GM23338 (cell line): ENCODE measurements around the gene ADAM20.

ENCODE experiments used
- CTCF ChIP-seq, 2 experiments: fragments of 200-600 bp in 1 of 2; sonication (generic) in 1 of 2; conservative IDR thresholded peaks; 2 replicates each; pipeline versions ENCODE4 v1.5.1 to v1.6.1; 2016 to 2017; ENCODE audit warnings: antibody characterized with exemption in 2 of 2, low read depth in 2 of 2, mild to moderate bottlenecking in 2 of 2, moderate library complexity in 1 of 2
- EZH2phosphoT487 ChIP-seq: fragments of 200-600 bp; sonication (generic); IDR thresholded peaks from one replicate; pipeline ENCODE4 v1.8.1; 2018; ENCODE audit warnings: antibody characterized with exemption; ENCODE audit not compliant: unreplicated experiment

DNA sequence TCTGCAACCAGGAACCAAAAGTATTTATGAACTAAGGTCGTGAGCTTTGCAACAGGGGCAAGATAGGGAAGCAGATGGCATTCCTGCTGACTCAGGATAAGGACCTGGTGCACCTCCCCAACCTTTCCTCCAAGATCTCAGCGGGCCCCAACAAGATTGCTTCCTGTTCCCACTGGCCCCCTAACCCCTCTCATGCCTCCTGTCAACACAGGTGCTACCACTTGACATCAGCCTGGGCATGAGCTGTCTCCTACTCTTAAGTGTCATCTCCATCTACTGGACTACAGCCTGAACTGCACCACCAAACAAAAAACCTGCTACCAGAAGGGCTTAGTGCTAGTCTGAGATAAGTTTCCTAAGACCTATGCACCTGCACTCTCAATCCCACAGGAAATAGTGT is 33.0 kb upstream of the ADAM20 start:
- TF ChIP-seq CTCF (conservative IDR thresholded peaks at IDR 0.05; ENCODE audit: low read depth in 2 of 2), result peak; percentile 81 to 93
- TF ChIP-seq EZH2phosphoT487, result no peak
